GM19397 (cell line): Measurements from ENCODE around the gene OSGIN1.

ENCODE experiments used
- ATAC-seq: cut with Tn5 transposase; IDR thresholded peaks from one replicate; pipeline ENCODE4 v1.9.1; 2021; ENCODE audit warnings: mild to moderate bottlenecking, moderate library complexity; ENCODE audit not compliant: unreplicated experiment

The OSGIN1 gene

DNA sequence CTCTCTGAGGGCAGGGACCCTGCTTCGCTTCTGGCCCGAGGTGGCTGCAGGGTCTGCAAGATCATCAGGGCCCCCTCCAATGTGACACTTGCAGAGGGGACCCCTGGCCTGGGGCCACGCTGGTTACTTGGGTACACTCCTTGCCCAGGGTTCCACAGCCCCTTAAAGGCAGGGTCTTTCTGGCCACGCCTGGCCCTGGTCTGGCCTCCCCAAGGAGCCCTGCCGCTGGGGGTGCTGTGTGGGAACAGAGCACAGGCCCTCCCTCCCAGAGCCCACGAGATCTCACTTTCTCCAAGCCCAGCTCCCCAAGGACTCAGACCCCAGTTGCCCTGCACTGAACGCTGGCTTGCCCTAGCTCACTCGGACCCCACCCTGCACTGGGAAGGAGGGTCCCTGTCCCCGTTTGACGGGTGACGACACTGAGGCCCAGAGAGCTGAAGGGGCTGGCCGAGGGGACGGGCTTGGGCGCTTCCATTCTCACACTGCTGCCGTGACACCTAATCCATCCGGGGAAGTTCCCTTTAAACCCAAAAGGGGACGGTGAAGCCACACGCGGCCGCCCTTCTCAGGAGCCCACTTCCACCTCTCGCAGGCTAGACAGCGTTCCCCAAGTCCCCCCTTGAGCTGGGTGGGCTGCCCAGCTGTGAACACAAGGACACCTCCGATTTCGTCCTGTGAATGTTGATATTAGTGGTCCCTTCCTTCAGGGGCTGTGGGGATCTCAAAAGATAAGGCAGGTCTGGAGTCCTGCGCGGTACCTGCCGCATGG is 26.9 kb upstream of the OSGIN1 start:
- no peak for ATAC-seq

DNA sequence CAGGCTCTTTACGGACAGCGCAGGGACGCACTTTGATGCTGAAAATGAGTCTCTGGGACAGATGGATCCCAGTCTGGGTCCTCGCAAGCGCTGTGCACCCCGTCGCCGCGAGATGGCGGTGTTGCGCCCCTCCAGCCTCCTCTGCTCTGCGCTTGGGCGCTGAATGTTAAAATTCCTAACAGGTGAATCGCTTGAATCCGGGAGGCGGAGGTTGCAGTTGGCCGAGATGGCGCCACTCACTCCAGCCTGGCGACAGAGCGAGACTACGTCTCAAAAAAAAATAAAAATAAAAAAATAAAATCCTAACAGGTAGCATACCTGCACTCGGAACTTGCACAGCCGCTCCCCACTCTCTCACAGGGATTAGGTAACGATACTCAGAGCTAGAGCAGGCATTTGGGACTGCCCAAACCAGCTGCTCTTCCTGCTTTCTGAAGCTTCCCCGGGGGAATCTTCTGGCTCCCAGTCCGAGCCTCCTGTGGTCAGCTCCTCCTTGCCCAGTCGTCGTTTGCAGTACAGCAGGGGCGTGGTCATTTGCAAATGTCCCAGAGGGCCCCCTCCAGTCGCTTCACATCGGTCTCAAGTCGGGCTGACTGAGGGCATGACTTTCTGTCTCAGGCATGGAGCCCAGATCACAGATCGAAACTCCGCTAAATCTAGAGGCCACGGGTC is 26.2 kb upstream of the OSGIN1 start:
- ATAC-seq: no peak

DNA sequence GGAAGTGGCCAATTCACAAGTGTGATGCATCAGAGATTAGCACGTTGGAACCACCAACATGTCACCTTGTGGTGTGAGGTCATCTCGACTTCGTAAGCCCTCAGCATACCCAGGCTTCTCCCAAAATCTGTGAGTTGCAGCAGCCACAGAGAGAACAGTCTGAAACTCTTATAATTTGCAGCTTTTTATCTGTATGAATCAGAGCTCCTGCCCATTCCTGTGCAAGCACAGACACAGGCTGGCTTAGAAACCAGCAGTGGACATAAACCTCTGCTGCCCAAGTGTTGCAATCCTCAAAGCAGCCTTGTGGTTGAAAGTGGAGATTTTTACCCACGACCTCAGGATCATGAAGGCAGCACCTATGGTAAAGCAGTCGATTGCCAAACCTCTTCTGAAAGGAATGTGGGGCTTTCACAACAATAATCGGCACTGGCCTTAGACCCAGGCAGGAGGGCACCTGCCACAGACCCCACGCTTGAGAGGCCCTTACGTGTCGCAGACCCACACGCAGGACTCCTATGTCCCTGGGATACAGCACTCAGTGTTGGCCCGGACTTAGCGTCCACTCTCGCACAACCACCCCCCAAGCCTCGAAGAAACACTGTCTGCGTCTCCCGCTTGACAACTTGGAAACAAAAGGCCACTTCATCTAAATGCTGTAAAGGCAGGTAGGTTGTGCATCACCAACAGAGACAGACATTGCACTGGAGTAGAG is 24.5 kb upstream of the OSGIN1 start:
- no peak for ATAC-seq

DNA sequence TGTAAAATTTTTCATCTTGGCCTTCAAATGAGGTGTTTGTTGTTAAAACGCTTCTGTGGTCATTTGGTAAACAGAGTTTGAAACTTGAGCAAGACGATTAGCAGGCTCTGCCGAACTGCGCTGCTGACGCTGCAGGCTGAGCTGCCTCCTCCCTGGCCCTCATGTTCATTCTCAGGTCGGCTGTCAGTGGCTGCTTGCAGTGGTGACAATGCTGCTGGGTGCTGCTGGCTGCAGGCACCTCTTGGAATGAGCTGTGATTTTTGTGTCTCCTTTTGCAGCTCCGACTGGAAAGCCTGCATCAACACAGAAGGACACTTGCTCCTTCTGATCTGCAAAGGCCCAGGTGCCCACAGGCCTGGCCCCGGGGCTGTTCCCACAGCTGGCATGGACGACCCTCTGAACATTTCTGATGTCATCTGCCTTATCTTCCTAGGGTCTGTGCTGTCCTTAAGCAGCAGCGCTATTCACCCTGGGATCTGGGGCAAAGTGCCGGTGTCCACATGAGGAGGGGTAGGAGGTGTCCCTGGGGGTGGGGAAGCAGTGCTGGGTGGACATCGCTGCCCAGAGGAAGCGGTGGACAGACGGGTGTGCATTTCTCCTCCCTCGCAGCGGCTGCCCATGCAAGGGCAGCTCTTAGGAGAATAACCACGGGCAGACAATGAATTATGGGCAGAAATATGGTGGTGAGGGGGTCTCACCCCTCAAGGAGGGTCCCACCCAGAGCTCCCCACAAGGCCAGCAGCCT is 23.1 kb upstream of the OSGIN1 start:
- ATAC-seq: no peak

DNA sequence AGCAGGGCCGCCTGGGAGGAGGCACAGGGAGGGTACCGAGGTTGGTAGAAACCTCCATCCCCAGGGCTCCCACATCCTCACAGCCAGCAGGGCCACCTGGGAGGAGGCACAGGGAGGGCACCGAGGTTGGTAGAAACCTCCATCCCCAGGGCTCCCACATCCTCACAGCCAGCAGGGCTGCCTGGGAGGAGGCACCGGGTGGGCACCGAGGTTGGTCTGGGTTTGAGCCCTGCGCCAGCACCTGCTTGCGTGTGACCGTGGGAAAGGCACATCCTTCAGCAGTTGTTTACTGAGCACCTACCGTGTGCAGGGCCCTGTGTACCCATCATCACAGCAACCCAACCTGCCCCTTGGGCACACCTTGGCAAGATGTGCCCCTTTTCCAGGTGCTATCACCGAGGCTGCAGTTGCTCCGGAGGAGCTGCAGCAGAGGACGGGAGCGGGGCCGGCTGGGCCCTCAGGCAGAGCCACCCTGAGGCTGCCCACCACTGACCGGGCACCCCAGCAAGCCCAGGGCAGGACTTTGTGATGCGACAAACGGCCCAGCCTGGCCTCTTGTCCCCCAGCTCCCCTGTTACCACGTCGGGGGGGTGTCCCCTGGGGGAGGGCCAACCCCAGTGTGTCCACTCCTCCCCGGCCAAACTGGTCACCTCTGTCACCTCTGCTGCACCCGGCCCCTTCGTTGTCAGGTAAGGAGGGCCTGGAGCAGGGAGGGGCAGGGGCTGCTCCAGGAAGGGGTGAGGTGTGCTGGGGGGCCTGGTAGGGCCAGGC is 22.1 kb upstream of the OSGIN1 start:
- no peak for ATAC-seq

DNA sequence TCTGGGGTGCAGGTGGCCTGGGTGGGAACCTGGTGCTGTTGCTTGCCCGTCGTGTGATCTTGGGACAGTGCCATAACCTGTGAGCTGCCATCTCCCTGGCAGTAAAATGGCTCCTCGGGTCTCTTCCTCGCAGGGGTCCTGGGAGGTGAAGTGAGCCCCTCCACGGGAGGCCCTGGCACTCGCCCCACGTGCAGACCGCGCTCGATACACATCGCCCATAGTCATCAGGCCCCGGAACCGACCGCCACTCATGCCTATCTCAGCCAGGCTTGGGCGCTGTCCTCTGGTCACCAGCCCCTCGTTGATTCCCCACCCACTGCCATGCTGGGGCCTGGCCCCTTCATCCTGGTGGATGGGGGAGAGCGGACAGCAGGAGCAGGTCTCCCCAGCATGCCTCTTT is 21.5 kb upstream of the OSGIN1 start:
- no peak for ATAC-seq

DNA sequence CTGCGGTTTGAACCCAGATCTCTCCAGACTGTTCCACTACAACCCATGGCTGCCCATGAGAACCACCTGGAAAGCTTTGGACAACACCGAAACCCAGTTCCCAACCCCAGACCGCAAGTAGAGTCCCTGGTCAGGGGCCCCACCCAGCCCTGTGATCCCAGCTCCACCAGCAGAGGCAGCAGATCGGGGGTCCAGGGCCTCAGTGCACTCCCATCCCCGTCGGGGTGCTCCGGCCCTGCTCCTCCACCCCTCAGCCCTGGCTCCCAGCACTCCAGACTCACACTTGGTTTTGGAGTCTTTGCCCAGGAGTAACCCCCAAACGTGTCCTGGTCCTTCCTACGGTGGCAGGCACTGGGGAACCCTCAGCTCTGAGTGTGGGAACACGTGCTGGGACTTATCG is 20.7 kb upstream of the OSGIN1 start:
- no peak for ATAC-seq

DNA sequence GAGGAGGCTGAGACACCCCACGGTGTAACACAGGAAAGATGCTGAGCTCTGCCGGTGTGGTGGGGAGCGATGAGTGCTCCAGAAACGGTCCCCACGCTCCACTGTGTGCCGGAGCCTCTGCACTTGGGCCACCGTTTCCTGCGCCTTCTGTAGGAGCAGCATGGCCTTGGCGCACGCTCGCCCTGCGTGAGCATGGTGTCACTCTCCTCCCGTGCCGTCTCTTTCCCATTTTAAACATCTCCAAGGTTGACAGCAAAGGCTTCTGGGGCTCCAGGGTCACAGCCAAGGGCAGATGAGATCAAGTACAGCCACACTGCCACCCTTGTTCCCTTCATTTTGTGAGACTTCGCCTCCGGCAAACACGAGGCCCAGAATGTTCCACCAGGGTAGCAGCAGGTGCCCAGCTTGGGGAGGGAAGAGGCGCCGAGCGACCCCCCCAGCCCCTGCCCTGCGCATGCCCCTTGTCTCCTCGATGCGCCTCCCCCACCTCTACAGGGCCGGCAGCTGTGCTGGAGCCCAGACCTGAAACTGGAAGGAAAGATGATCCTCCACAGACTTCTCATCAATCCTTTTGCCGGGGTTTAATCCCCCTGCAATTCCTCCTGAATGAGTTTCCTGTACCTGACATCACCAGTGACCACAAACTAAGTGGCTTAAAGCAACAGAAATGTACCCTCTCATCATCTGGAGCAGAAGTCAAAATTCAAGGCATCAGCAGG is 19.9 kb upstream of the OSGIN1 start:
- no peak for ATAC-seq

DNA sequence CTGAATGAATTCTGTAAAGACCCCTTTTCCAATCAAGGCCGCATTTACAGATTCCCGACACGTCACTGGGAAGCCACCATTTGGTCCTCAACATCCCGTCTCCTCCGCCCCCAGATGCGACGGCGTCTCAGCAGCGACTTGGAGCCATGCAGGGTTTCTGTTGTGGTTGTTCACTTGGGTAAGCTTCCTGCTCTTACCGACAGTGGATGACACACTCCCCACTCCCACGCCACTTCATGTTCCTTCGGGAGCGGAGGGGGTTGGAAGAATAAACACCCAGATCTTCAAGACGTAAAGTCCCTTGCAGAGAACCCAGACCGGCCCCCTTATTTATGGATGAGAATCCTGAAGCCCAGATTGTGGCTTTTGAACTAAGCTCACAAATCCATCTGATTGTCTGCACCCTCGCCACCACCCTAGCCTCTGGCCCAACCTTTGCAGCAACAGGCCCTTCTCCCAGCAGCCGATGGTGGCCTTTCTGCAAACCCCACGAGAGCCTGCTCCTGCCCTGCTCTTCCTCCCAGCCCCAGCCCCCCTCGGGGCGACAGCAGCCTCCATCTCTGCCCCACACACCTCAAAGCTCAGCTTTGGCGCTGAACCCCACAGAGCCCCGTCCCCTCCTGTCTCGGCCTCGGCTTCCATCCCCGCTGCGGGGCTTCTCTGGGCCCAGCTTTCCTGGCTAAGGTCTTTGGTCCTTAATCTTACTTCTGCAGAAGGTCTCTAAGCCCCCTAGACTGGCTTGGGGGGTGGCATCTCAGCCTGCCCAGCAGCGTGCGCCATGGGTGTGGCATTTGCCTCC is 19.0 kb upstream of the OSGIN1 start:
- ATAC-seq: no peak

DNA sequence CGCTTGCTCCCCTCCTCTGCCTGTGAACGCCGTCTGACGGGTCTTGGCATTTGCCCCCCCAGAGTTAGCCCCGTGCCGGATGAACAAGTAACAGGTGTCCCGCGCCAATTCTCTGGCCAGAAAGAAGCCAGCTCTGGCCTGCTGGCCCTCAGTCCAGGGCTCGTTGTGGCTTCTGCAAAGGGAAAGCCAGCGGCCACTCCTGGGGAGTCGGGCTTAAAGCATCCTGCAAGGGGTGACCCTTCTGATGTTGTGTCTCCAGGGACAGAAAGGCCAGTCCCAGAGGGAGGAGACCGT is 18.4 kb upstream of the OSGIN1 start:
- ATAC-seq: no peak

DNA sequence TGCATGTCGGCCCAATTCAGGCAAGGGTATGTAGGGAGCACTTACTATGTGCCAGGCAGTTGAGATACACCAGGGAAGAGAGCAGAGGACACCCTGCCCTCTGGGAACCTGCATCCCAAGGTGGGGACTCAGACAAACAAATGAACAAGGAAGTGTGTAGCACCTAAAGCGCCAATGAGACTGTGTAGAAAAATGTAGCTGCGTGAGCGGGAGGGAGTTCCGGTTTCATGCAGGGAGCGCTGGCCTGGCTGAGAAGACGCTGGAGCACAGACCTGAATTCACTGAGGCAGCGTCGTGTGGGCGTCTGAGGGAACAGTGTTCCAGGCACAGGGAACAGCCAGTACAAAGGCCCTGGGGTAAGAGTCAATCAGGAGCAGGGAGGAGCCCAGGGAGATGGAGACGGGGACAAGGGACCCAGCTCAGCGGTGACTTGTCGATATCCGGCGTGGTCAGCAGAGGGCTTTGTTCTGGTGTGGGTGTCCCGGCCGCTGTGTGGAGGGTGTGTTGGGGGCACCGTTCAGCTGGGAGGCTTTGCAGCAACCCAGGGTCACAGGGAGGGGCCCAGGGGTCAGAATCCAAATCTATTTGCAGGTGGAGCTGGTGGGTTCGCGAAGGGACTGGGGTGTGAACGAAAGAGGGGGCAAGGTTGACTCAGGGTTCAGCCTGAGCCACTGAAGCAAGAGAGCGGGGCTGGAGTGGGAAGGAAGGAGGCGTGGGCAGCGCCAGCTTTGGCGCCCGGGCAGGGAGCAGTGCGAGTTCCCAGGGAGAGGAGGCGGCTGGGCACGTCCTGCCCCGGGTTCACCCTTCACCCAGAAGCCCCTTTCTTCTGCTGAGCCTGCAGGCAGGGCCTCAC is 17.8 kb upstream of the OSGIN1 start:
- ATAC-seq: no peak

DNA sequence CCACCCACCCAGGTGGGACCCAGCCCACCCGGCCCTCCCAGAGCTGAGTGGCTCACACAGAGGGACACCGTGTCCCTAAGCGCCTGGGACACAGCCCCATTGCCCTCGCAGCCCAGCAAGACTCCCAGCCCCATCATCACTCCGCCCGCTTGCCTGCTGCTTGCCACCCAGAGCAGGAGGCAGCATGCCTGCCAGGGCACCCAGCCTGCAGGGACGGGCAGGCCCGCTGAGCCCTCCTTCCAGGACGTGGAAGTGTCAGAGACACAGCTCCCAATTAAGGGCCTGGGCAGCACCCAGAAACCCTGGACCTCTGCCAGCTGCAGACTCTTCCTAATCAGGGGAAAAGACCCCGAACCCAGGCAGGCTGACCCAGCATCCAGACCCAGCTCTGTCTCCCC is 17.2 kb upstream of the OSGIN1 start:
- ATAC-seq: no peak

DNA sequence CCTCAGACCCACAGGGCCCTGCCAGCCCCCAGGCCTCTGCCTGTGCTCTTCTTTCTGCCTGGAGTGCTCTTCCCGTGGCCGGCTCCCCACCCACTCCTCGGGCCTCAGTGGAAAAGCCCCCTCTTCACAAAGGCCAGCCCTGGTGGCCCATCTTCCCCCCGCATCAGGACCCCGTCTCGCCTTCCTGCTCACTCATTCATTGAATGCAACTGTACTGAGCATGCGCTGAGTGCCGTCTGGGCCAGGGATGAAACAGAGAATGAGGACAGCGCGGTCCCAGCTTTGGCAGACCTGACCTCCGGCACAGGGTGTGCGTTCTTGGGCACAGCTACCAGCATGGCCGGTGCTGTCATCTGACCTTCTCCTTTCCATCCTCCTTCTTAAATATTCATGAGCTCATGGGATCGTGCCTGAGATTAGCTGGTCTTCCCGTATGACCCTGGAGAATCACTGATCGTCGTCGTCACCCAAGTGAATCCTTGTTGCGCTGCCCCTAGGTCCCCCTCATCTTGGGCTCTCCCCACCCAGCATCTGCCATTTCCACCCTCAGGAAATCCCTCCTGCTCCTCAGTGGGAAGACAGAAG is 16.4 kb upstream of the OSGIN1 start:
- ATAC-seq: no peak

DNA sequence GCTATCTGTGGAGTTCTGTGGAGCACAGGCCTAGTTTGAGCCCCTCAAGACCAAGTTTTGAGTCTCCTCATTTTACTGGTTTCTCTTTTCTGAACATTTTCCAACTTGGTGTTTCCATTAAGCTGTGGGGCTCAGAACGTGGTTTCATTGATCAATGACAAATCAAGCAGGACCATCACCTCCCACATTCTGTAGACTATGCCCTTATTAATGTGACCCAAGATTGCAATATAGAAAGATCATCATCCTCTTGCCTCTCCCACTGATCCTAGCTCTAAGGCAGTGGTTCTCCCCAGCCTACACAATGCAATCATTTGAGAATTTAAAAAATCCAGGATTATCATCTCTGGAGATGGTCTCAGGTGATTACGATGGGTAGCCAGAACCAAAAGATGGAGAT is 15.8 kb upstream of the OSGIN1 start:
- ATAC-seq: no peak

DNA sequence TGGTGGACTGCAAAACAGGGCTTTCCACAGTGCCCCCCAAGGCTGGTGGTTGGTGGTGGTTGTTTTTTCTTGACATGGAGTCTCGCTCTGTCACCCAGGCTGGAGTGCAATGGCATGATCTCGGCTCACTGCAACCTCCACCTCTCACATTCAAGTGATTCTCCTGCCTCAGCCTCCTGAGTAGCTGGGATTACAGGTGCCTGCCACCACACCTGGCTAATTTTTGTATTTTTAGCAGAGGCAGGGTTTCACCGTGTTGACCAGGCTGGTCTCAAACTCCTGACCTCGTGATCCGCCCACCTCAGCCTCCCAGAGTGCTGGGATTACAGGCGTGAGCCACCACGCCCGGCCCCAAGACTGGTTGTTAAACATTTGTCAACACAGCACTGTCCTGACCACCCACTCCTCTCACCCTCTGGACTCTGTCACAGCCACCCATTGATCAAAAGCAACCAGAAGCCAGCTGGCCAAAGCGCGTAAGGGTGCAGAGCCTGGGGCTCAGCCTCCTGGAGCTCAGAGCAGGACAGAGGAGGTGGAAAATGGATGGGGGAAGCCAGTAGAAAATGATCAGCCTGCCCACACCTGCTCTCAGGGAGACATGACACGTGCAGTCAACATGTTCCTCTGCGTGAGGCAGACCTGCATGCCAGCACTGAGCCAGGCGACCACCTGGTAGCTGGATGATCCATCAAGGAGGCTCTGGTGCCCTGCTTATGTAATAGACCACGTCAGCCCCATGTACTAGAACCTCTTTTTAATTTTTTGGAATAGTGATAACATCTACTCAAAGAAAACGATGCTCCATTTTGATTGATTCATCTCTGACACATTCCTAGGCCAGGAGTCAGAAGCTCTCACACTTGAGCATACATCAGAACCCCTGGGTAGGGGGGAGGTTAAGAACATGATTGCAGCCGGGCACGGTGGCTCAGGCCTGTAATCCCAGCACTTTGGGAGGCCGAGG is 14.8 kb upstream of the OSGIN1 start:
- ATAC-seq: no peak

DNA sequence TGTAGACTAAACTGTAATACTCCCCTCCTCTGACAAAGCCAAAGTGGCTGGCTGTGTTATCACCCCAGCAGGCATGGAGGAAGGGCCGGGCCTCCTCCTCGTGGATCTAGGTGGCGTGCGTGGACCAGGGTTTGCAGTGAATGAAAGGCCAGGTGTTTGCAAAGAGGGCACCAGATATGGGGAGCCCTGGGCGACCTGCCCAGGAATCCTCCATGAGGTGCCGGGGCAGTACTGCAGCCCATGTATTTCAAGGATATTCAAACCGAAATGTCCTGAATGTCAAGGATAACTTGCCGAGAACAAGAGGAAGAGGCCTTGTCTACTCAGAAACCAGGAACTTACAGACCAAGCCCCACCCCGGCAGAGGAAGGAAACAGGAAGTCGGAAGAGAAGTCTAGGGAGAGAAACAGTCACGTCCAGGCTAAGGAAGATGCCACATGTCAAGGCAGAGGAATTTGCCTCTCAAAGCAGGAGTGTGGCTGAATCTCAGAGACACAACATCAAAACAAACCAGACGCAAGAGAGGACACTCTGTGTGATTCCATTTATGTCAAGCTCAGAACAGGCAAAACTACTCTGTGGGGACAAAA is 13.7 kb upstream of the OSGIN1 start:
- ATAC-seq: no peak

DNA sequence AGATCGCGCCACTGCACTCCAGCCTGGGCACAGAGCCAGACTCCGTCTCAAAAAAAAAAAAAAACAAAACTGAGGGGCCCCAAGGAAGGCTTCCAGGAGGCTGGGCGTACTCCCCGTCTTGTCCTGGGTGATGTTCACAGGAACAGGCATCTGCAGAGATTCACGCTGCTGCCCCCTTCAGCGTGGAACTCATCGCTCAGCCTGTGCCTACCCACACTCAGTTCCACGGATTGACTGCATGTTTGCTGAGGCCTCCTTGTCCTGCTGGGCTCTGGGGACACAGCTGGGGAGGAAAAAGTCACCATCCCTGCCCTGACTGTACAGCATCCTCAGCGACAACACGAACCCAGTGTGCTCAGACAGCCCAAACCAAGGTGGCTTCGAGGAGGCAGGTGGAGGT is 12.9 kb upstream of the OSGIN1 start:
- ATAC-seq: no peak
